G401 (cell line): ENCODE results near the gene NUMBL. TPM values are rescaled to one million over a fixed set of nuclear protein-coding genes. Genes with fewer than 3 reads are reported as not detected.

Experiments
- DNase-seq: peaks from one replicate; pipeline ENCODE4 v3.0.0-alpha.2; 2015; ENCODE audit warnings: low spot score
- in situ Hi-C: cut with HindIII; loops from 2 replicates; pipeline ENCODE4 v1.10.0; 2016; ENCODE audit warnings: low sequenced_read_pairs, mixed read lengths
- total RNA-seq: library from RNA; depleted of rRNA; stranded (reverse); fragments of >200 nt; shearing (Covaris generic); gene quantifications from 2 replicates; pipeline ENCODE4 v1.2.3, GENCODE V29; 2014

NUMBL gene
- total RNA-seq, 1 experiment from 2014 or later, result 25.1 TPM

DNA sequence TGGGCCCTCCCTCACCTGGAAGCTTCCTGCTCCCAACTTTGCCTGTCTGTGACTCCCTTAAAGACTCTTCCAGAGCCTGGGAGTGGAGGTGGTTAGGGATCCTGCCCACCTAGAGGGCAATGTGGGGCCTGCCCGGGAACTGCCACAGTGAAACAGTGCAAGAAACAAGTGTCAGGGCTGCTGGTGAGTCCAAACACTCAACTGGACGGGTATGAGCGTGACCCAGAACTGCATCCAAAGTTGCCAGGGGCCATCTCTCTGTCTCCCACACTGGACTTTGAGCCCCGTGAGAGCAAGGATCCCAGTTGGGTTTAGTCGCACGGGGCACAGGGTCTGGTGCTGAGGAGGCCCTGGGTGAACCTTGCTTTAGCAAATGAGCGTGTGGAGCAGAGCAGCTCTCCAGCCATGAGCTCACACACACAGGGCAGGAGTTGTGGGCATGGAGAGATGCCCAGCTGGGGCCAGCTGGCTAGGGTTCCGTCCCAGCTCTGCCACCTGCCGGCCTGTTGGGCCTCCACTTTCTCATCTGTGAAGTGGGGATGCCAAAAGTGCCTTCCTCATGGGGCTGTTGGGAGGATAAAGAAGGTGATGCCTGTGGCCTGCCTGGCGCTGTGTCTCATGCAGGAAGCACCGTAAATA is 2.8 kb upstream of the NUMBL start:
- peak; percentile 35 for DNase-seq
- in situ Hi-C loops, result no loop called here

DNA sequence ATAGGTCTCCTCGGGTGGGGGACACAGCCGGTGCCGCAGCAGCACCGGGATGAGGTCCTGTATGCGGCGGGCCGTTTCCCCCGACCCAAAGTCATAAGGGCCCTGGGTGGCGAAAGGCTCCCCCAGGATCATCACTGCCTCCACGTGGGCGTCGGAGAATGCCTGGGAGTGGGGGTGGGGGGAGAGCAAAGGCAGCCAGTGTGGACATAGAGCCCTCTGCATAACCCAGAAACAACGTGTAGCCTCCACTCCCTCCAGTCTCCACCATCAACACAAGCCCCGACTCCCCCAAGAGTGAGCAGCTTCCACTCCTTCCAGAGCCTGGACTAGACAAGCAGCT is 1.7 kb upstream of the NUMBL start:
- in situ Hi-C loops, result no loop called here
- DNase-seq, result peak; percentile 25

DNA sequence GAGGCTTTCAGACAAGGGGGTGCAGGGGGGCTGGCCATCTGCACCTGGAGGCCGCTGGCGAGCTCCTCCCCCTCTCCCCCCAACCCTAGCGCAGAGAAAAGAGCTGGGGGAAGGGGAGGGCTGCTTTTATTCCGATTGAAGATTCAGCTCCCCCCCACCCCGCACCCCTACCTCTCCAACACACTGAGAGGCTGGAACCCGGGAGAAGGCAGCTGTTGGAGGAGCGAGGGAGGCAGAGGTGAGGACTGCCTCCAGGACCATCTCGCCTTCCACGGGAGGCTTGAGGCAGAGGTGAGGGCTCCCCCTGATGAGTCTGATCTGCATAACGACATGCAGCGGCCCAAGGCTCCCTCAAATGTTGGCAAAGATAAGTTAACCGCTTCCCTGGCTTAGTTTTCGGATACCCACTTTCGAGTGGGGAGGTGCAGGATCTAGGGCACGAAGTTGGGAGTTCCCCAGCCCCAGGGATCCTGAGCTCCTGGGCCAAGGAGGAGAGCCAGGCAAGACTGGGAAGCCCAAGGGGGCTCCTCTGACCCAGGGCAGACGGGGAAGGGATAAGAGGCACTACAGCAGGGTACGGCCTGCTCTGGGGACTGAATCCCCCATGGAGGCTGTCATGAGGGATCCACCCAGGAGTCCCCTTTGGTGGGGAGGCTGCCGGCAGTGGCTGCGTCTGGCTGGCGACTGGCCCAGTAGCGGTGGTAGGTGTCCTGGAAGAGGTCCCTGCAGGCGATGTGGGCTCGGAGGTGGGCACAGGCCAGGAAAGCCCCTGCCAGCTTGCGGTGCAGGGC is 1.2 kb upstream of the NUMBL start:
- in situ Hi-C loops, result no loop called here
- DNase-seq, result peak; percentile 49

DNA sequence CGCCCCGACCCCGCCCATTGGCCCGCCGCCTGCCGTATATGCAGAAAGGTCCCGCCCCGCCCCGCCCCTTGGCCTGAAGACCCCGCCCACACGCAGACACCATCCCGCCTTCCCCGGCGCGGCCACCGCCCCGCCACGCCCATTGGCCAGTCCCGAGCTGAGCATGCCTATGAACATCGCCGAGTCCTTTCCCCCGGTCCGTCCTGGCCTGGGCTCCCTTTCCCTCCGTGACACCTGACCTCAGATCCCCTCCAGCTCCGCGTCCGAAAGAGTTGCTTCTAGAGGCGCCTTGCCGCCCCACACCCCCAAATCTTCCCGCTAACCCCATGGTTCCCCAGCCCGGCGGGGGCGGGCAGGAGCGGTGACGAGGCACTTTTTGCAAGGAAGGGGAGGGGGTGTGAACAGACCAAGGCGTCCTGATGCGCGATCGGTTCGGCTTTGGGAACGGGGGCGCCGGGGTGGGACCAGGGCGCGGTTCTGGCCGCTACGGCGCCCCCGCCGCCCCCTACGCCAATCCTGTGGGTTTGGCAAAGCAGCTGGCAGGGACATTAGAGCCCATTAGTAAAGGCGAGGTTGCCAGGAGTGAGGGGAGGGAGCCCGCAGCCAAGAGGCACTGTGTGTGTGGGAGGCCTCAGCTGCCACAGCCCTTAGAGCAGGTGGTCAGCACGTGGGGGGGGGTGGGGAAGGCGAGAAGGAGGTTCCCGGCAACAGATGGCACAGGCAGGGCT is 406 bp upstream of the NUMBL start:
- in situ Hi-C loops, result no loop called here
- peak; percentile 95 for DNase-seq

DNA sequence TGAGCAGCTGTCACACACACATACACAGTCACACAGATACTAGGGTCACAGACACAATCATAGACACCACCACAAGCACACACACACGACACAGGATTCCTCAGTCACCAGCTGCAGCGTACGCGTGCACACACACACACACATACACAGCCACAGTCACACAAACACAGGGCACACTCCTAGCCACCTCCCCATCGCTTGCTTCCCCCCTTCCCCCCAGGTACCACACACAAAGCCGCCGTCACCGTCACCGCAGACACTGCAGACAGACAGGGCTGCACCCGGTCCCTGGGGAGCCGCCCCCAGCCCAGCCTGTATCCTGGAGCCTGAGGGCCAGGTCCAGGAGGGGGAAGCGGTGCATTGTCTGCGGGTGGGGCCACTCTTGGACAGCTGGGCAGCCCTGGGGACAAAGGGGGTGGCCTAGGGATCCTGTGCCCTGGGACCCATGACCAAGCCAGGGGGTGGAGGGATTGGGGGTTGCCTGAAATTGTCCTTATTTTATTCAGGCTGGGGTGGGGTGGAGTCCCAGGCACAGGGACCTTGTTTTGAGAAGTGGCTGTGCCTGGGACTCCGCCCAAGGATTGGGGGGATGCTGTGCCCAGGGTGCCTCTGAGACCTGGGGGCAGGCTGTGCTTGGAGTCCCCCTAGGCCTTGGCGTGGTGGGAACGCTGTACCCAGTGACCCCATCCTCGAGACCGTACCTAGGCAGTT is 957 bp downstream of the NUMBL start:
- in situ Hi-C loops, result no loop called here
- DNase-seq, result peak; percentile 23

DNA sequence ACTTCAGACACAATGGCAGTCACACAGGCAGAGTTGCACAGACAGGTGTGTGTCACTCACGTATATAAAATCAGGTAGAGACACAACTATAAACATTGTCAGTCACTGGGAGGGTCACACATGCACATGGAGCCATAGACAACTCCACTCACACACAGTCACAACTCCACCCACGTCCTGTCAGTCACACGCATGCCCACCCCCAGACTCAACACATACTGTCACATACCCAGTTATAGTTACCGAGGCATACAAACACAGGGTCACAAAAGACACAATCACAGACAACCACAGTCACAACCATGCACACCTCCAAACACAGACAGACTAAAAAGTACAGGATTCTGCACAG is 1.5 kb downstream of the NUMBL start:
- peak; percentile 18 for DNase-seq
- in situ Hi-C loops, result no loop called here

DNA sequence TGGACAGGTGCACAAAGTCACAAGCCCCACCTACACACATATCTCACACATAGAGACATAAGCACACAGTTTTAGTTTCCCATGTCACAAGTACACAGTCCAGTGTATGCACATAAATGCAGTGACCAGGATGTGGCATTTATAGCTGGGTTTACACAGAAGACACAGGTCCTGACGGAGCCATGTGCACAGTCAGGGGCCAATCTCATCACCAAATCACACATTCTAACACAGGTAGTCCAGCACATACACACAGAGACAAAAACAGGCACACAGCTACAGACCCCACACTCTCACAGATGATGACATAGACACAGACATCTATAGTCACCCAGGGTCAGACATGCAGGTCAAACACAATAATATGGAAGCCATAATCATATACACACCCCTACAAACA is 2.1 kb downstream of the NUMBL start:
- DNase-seq, result peak; percentile 24
- in situ Hi-C loops, result no loop called here

DNA sequence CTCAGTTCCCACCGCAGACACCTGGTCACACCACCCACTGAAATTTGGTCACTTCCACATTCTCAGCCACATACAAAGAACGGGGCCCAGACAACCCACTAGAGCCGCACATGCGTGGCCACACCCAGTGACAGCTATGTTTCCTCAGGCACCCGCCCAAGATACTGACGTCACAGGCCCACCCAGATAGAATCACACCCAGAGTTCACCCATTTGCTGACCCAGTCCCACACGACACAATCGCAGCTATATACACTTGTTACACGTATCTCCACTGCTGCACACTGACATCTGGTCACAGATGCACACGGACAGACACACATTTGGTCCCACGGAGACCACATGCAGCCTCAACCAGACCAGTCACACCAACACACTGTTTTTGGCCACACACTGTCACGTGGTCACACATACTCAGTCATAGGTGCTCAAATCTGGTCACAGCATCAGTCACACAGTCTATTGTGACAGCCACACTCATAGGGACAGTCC is 2.9 kb downstream of the NUMBL start:
- peak; percentile 62 for DNase-seq

DNA sequence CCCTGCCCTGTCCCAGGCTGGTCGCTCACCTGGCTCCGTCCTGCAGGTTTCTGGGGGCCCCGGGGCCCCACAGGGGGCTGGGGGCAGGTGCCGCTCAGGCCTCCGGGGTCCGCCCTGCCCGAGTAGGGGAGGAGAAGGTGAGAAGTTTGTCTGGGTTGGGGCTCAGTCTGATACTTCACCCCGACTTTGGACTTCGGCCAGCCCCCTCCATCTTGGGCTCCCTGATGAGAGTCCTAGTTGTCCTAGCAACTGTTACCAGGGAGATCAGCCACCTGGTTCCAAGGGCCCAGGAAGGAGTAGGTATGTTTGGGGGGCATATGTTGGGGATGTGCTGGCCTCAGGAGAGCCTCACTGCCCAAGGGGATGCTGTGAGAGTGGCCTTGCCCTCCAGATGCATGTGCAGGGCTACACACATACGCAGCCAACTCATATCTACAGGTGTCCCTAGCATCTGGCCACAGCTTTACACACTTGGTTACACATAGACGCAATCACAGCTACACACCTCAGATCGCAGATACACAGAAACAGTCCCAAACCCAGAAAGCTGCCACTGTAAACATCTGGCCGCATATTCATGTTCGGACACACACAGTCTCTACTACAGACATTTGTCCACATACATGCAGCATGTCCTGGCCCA is 3.4 kb downstream of the NUMBL start:
- DNase-seq, result peak; percentile 55

More for the DNA sequence above, 2.9 kb downstream of the NUMBL start:
- in situ Hi-C loops, result no loop called here

DNA sequence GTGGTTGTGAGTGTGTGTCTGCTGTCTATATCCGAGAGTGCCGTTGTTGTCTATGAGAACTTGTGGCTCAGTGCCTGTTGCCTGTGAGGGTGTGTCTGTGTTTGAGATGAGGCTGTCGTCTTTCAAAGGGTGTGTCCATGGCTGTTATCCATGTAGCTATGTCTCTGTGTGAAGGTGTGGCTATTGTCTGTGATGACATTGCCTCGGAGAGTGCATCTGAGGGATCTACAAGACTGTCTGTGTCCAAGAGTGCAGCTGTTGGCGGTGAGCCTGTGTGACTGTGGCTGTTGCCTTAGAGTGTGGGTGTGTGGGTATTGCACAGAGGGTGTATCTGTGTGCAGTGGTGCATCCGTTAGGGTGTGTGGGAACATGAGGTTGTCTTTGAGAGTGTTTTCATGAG is 4.9 kb downstream of the NUMBL start:
- no peak for DNase-seq
- in situ Hi-C loops, result no loop called here

More for the DNA sequence above, 3.4 kb downstream of the NUMBL start:
- in situ Hi-C loops, result no loop called here

DNA sequence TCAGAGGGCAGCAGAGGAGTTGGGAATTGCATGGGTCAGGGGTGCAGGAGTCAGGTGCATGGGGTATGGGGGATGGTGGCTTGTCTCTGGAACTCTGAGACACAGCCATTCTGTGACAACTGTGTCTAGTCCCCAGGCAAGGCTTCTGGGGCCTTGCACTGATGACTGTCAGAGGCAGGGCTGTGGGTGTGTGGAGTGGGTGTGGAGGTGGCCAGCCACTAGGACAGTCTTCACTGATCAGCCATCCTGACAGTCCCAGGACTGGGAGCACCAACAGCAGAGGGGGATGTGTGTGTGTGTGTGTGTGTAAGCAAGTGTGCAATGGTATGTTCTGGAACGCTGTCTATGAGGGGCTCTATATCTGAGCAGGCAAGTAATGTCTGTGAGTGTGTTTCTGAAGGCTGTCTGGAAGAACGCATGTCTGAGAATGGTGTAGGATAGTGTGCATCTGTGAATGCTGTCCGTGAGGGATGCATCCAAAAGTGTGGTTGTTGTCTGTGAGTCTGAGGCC is 5.4 kb downstream of the NUMBL start:
- in situ Hi-C loops, result no loop called here
- no peak for DNase-seq

DNA sequence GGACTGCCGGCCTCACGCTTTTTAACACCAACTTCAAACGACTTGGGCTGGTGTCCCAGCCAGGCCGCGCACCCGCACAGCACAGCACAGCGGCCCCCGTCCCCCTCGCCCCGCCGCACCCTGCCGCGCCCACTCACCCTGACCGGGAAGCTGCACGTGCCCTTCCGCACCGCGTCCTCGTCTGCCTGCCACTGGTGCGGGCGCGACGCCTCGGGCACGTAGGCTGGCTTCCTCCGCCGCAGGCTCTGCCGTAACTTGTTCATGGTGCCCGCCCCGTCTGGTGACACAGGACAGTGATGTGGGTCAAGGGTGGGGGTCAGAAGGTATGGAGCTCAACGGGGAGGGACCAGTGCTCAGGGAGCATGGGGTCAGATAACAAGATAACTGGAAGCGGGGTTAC is 6.2 kb downstream of the NUMBL start:
- DNase-seq, result no peak
- in situ Hi-C loops, result no loop called here

DNA sequence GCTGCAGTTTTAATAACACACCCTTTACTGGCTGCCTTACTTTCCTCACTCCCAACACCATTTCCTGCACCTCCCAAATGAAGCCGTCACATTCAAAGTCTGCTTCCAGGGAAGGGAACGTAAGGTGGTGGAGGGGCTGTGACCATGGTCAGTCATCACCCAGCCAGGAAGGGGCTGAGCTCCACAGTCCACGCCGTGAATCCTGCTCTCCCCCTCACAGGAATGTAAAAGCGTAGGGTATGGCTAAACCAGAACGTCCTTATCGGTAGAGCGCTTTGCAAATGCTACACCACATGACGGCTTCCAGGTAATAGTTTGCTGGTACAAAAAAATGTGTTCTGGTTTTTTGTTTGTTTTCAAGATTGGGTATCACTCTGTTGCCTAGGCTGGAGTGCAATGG is 7.0 kb downstream of the NUMBL start:
- no peak for DNase-seq
- in situ Hi-C loops, result no loop called here

DNA sequence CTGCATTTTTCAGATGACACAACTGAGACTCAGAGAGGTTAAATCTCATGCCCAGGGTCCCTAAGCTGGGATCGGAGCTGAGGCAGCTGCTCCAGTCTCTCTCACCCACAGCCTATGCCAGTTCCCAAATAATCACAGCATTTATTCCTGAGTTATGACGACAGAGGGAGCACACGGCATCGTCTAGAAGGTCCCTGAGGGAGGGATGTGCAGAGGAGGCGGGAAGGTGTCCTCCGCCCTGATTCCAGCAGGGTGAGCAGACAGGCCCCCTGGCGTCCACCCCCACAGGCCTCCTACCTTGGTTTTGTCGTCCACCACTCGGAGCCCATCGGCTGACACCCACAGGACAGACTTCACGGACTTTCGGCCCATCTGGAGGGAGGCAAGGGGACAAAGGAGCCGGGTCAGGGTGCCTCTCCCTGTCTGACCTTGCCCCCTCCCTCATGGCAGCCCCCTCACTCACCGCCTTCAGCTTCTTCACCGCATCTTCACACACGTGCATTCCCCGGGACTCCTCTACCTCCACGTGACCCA is 8.0 kb downstream of the NUMBL start:
- in situ Hi-C loops, result no loop called here
- DNase-seq, result no peak

DNA sequence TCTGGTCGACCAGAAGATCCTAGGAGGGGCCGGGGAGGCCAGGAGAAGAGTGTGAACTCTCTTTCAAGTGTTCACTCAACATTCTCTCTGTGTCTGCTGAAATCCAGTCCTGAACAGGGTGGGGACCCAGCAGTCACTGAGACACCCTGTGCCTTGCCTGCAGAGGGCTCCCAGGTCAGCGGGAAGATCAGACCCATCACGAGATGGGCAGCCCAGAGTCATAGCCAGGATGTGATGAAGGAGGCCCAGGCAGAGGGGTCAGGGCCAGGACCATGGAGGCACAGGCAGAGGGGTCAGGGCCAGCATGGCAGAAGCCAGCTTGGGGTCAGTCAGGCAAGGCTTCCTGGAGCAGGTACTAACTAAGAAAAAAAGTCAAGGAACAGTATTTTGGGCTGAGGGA is 9.4 kb downstream of the NUMBL start:
- DNase-seq, result no peak
- in situ Hi-C loops, result no loop called here

DNA sequence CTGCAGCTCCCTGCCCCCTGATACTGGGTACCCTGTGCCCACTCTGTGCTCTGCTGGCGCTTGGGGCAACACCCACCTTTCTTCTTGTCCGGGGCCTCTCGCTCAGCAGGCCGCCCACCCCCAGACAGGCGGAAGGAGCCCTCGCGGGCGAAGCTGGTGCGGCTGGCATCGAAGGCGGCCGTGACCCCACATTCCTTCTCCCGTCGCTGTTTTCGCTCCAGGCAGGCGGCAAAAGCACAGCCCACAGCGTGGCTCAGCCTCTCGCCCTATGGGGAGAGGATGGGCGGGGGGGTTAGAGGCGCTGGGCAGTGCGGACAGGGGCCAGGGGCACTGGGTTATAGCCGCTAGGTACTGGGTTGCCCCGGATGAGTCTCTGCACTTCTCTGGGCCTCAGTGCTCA is 13.3 kb downstream of the NUMBL start:
- in situ Hi-C loops, result no loop called here
- no peak for DNase-seq

DNA sequence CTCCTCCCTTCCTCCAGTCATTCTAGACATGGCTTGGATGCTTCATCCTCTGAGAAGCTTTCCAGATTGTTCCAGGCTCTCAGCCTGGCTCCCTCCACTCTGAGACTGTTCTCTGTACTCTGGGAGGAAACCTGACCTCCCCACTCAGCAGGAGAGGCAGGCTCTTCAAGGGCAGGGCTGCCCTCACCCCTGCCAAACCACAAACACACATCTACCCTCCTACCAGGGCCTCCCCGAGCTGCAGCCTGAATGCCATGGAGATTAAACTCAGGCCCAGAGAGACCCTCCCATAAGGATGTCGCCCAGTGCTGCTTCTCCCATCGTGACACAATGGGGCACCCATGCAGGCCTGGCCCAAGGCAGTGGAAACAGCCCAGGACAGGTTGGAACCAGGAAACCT is 16.2 kb downstream of the NUMBL start:
- in situ Hi-C loops, result no loop called here
- DNase-seq, result no peak

DNA sequence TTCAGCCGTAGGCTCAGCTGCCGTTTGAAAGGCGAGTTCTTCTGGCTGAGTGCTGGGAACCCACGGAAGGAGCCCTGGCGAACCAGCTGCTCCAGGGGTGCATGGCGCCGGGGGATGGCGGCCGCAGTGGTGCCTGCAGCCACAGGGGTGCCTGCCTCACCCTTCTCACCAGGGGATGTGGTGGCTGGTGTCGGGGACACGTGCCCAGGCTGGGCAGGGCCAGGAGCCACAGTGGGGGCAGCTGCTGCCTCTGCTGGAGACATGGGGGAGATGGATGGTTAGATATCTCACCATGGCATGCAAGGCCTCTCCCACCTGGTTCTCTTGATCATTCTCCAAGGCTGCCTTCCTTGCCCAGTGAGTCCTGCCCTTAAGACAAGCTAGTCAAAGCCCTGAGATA is 17.1 kb downstream of the NUMBL start:
- no peak for DNase-seq
- in situ Hi-C loops, result no loop called here
